HG02938 (cell line): ENCODE measurements around the gene GPC5.
"Not testable (repeated sequence)": the region's sequence is repeated elsewhere in the genome, so short reads cannot be mapped to it uniquely, and the experiment has no call there.

Experiments
- ATAC-seq: cut with Tn5 transposase; IDR thresholded peaks from one replicate; pipeline ENCODE4 v1.9.1; 2021; ENCODE audit warnings: mild to moderate bottlenecking, moderate library complexity; ENCODE audit not compliant: unreplicated experiment

Gene GPC5

DNA sequence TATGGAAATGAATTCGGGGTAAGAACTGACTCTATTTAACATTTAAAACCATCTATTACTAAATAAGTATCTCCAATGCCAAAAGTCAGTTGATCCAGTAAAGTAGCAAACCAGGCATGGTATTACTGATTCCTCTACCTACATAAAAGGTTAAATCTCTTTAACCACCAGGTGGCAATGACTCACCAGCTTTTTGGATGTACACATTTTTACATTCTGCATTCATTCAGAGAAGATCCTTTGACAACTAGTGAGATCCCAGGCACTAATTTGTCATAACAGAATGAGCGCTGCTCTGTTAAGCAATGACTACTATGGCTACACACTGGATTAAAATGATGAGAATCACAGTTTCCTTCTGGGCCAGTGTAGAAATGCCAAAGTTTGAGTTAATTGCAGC, 1498.4 kb downstream of the GPC5 start:
- no peak for ATAC-seq

DNA sequence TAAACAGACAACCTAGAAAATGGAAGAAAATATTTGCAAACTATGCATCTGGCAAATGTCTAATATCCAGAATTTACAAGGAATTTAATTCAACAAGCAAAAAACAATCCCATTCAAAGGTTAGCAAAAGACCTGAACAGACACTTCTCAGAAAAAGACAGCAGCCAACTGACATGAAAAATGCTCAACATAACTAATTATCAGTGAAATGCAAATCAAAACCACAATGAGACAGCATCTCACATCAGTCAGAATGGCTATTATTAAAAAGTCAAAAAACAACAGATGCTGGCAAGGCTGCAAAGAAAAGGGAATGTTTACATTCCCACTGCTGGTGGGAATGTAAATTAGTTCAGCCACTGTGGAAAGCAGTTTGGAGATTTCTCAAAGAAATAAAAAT, 1500.5 kb downstream of the GPC5 start:
- not testable (repeated sequence) for ATAC-seq

DNA sequence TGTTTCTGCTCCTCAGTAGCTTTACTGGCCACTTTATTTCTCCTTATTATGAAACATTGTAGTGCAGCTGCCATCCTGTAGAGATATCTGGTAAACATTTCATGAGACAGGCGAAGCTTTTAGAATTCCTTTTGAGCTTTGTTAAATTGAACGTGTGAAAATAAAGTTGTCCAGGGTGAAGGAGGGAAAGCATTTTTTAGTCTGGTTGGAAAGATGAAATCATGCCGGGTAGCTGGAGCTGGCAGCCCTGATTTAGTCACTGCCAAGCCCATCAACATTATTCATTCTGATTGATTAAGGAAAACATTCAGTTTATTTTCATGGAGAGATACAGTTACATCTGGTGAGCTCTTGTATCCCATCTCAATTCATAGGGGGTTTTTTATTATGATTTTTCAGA, 1502.0 kb downstream of the GPC5 start:
- no peak for ATAC-seq

DNA sequence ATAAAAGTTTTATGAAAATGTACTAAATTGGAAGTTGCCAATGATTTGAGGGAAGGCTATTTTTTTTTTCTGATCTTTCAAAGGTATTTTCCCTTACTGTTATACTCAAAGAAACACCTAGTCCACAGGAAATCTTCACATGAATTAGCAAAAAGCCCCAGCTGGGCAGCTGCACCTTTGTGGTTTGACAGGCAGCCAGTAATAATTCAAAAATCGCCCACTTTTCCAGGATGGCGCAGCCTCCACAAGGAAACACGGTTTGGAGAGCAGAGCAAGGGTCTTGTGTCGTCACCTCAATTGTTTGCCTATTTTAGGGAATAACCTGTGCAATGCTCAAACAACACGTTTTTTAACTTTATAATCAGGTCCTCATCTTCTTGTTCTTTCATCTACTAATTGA, 1503.3 kb downstream of the GPC5 start:
- no peak for ATAC-seq

DNA sequence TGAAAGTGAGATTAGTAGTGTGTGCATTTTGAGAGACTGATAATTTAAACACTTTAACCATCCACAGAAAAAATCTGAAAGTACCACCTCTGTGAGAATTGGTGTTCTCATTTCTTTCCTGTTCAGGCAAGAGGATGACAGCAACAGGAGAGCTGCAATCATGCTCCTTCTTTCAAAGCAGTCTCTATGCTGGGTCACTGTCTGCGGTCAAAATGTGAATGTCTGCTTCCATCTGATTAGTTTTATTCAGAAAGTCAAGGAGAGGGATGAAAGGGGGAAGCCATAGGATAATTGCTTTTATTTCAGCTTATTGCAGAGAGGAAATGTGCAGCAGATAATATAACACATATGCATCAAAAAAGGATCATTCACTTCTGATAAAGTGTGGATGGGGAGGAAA, 1514.2 kb downstream of the GPC5 start:
- no peak for ATAC-seq

DNA sequence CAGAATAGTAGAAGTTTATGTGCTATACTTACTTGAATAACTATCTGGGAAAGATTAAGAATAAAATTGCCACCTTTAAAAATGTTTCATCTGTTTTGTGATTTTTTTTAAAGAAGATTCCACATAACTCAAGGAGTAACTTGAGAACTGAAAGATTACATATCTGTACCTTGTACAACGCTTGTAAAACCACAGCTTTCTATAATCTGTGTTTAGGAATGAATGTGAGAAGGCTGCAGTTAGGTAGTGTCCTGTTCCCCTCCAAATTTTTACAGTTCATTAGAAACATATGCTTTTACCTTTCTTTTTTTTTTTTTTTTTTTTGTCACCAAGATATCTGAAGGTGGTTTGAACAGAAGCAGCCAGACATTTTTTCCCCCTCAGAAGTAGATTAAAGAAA, 1515.4 kb downstream of the GPC5 start:
- no peak for ATAC-seq
